K562 (cell line): ENCODE data around the gene BSCL2. TPM values are rescaled to one million over a fixed set of nuclear protein-coding genes. Genes with fewer than 3 reads are reported as not detected.

ENCODE experiments used
- BRF2 ChIP-seq: IDR thresholded peaks from 3 replicates; pipeline ENCODE4 v1.6.1; 2011; ENCODE audit warnings: borderline replicate concordance, mild to moderate bottlenecking; ENCODE audit not compliant: insufficient read length, insufficient read depth
- CREM ChIP-seq: IDR thresholded peaks from 2 replicates; pipeline ENCODE4 v1.6.1; 2014; ENCODE audit warnings: antibody characterized with exemption, low read depth
- ELF4 ChIP-seq: fragments of 450-650 bp; formaldehyde crosslinking; IDR thresholded peaks from 2 replicates; pipeline ENCODE4 v1.4.0; 2022; ENCODE audit warnings: missing genetic modification characterization
- GTF2E2 ChIP-seq: fragments of 200-800 bp; sonication (Bioruptor generic); IDR thresholded peaks from 2 replicates; pipeline ENCODE4 v1.6.1; 2016; ENCODE audit warnings: missing genetic modification characterization, missing compliant biosample characterization
- HEY1 ChIP-seq: fragments of 250-450 bp; sonication (Bioruptor Pico); IDR thresholded peaks from 2 replicates; pipeline ENCODE4 v1.5.0; 2020; ENCODE audit warnings: mild to moderate bottlenecking, moderate library complexity, borderline replicate concordance
- HNRNPL ChIP-seq: fragments of 200-400 bp; formaldehyde crosslinking; IDR thresholded peaks from 2 replicates; pipeline ENCODE4 v1.6.1; 2017; ENCODE audit warnings: low read depth, mild to moderate bottlenecking, low read length
- KLF10 ChIP-seq: fragments of 250-450 bp; sonication (Bioruptor Pico); IDR thresholded peaks from 2 replicates; pipeline ENCODE4 v1.6.1; 2021; ENCODE audit warnings: matching md5 sums
- NR4A1 ChIP-seq, 2 experiments: fragments of 250-450 bp in 1 of 2; fragments of 450-650 bp in 1 of 2; sonication (Bioruptor Pico) in 1 of 2; IDR thresholded peaks; 2 replicates each; pipeline versions ENCODE4 v1.4.0 to v1.6.1; 2016 to 2020; ENCODE audit warnings: mild to moderate bottlenecking in 2 of 2, missing compliant biosample characterization in 1 of 2, missing genetic modification characterization in 1 of 2, moderate library complexity in 1 of 2
- PURB ChIP-seq: sonication (generic); formaldehyde crosslinking; IDR thresholded peaks from 2 replicates; pipeline ENCODE4 v1.9.0; 2021; ENCODE audit warnings: low read depth, mild to moderate bottlenecking, missing genetic modification reagents
- SMARCA4 ChIP-seq: fragments of 450-650 bp; IDR thresholded peaks from 2 replicates; pipeline ENCODE4 v1.6.1; 2016
- SRSF1 ChIP-seq: fragments of 200-400 bp; formaldehyde crosslinking; IDR thresholded peaks from 2 replicates; pipeline ENCODE4 v1.6.1; 2017; ENCODE audit warnings: mild to moderate bottlenecking, low read depth, low read length, moderate library complexity
- SRSF3 ChIP-seq: fragments of 200-400 bp; formaldehyde crosslinking; IDR thresholded peaks from 2 replicates; pipeline ENCODE4 v1.6.1; 2016; ENCODE audit warnings: mild to moderate bottlenecking, low read length, moderate library complexity; ENCODE audit not compliant: insufficient read depth
- USF1 ChIP-seq: sonication (generic); formaldehyde crosslinking; IDR thresholded peaks from 2 replicates; pipeline ENCODE4 v1.9.0; 2022; ENCODE audit warnings: mild to moderate bottlenecking, missing genetic modification reagents
- ZBTB40 ChIP-seq, 2 experiments: fragments of 450-650 bp in 1 of 2; sonication (generic) in 1 of 2; formaldehyde crosslinking in 1 of 2; IDR thresholded peaks; 2 replicates each; pipeline versions ENCODE4 v1.7.1 to v1.9.0; 2016 to 2022; ENCODE audit warnings: inconsistent platforms in 1 of 2, mild to moderate bottlenecking in 1 of 2, missing genetic modification reagents in 1 of 2
- polyA plus RNA-seq, 8 experiments: library from polyadenylated mRNA; depleted of rRNA in 4 of 8; stranded (reverse) in 5 of 8; unstranded in 3 of 8; fragments of >200 nt; fragmentation: Nextera tagmentation in 2 of 8; fragmentation: Illumina TruSeq in 1 of 8; extraction: Ambion mirVana in 2 of 8; extraction: Trizol in 1 of 8; gene quantifications; 2 replicates each; pipeline versions ENCODE4 v1.2.1 to v1.2.3, GENCODE V29; 2011 to 2014; ENCODE audit warnings: inconsistent platforms in 1 of 8, missing spikeins in 1 of 8
- total RNA-seq, 7 experiments: library from RNA; depleted of rRNA in 6 of 7; stranded (reverse); fragments of >200 nt in 6 of 7; fragmentation: Illumina TruSeq in 2 of 7; extraction: Trizol in 2 of 7; gene quantifications; 2 replicates each; pipeline versions ENCODE4 v1.2.1 to v1.2.3, GENCODE V29; 2011 to 2021; ENCODE audit warnings: low replicate concordance in 1 of 7

BSCL2 gene
- total and polyA plus RNA-seq, 9 of the 15 experiments (the other 6 are each of a cell fraction or from before 2014, with no cell fraction given): 18.9 to 51.7 (median 35.2) TPM

DNA sequence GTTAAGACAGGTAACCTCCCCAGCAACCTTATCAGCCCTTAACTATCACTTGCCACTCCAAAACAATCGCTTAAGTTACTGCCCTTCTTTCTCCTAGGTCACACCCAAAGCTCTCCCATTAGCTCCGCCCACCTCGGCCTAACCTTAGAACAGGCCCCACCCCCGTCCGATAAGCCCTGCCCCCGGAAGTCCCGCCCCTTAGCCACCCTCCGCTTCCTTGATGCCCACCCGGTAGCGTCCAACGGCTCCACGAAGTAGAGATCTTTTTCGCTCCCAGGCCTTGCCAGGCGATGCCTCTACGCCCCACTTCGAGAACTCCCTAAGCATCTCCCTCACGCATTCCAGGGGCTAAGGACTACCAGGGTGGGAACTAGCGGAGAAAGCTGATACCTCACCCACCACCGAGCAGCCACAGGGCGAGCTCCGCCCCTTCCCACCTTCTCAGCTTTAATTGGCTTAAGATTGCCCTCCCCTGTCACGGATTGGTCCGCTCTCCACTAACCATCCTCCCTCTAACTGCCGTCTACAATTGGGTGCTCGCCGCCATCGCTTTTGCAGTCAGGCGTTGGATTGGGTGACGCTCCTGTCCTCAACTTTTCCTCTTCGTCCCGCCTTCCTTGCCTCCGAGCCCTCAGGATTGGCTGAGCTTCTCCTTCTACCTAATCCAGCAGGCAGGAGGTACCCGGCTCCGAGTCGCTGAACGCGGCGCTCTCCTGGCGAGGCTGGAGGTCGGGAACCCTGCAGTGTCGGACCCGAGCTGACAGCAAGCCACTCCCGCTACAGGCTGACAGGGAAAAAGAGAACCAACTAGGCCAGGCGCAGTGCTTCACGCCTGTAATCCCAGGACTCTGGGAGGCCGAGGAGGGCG, 46.7 kb upstream of the BSCL2 start, which contains the start of gene ZBTB3 (continued):
- TF ChIP-seq CREM (peak; percentile 73), ZBTB40 (IDR thresholded peaks at IDR 0.05) (peak; percentile 95), ZBTB40 (CRISPR knock-in tag; IDR thresholded peaks at IDR 0.05) (no peak), SRSF1 (no peak), PURB (no peak), KLF10 (CRISPR knock-in tag) (no peak), USF1 (CRISPR knock-in tag) (no peak), NR4A1 (CRISPR knock-in tag; IDR thresholded peaks at IDR 0.05) (no peak), NR4A1 (tag; IDR thresholded peaks at IDR 0.05) (no peak), SRSF3 (no peak), SMARCA4 (no peak), GTF2E2 (tag) (no peak), HNRNPL (no peak), HEY1 (CRISPR knock-in tag) (no peak), BRF2 (no peak), ELF4 (CRISPR knock-in tag) (peak; percentile 66)
